Renal pelvis (tissue), 12 donors: ENCODE results near the gene MPPE1. TPM values are rescaled to one million over a fixed set of nuclear protein-coding genes. Genes with fewer than 3 reads are reported as not detected.
A peak's percentile ranks its signal among the peaks of the same experiment; 100 is the strongest.
"Not testable (repeated sequence)": the region's sequence is repeated elsewhere in the genome, so short reads cannot be mapped to it uniquely, and the experiment has no call there.

Source experiments
- DNase-seq: peaks from one replicate; pipeline ENCODE4 v3.0.0-alpha.2; 2013
- long read RNA-seq, 16 experiments: transcript quantifications; one replicate each; lab custom pipeline, GENCODE V29; 2026
- polyA plus RNA-seq, 3 donors: library from polyadenylated mRNA; unstranded; fragments of 120-200 nt; gene quantifications; one replicate each; pipeline ENCODE4 v1.2.1, GENCODE V29; 2013; ENCODE audit not compliant: insufficient read length in 3 of 3

MPPE1 gene, protein sequence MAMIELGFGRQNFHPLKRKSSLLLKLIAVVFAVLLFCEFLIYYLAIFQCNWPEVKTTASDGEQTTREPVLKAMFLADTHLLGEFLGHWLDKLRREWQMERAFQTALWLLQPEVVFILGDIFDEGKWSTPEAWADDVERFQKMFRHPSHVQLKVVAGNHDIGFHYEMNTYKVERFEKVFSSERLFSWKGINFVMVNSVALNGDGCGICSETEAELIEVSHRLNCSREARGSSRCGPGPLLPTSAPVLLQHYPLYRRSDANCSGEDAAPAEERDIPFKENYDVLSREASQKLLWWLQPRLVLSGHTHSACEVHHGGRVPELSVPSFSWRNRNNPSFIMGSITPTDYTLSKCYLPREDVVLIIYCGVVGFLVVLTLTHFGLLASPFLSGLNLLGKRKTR
- 10 to 100 TPM; 40.7 to 55.9 (median 50.9) TPM for polyA plus RNA-seq
- long read RNA-seq, donor 1, full-length matches to known transcripts: 6 of 6 reads
- long read RNA-seq, donor 1, partial matches to known transcripts: 0 of 6 reads
- long read RNA-seq, donor 1, other reads (novel, unspliced or antisense): 0 of 6 reads
- long read RNA-seq, donor 2, full-length matches to known transcripts: 6 of 6 reads
- long read RNA-seq, donor 2, partial matches to known transcripts: 0 of 6 reads
- long read RNA-seq, donor 2, other reads (novel, unspliced or antisense): 0 of 6 reads
- long read RNA-seq, donor 3, full-length matches to known transcripts: 6 of 6 reads
- long read RNA-seq, donor 3, partial matches to known transcripts: 0 of 6 reads
- long read RNA-seq, donor 3, other reads (novel, unspliced or antisense): 0 of 6 reads
- long read RNA-seq, donor 4, full-length matches to known transcripts: 9 of 9 reads
- long read RNA-seq, donor 4, partial matches to known transcripts: 0 of 9 reads
- long read RNA-seq, donor 4, other reads (novel, unspliced or antisense): 0 of 9 reads
- long read RNA-seq, donor 5, full-length matches to known transcripts: 4 of 4 reads
- long read RNA-seq, donor 5, partial matches to known transcripts: 0 of 4 reads
- long read RNA-seq, donor 5, other reads (novel, unspliced or antisense): 0 of 4 reads
- long read RNA-seq, donor 6, full-length matches to known transcripts: 5 of 5 reads
- long read RNA-seq, donor 6, partial matches to known transcripts: 0 of 5 reads
- long read RNA-seq, donor 6, other reads (novel, unspliced or antisense): 0 of 5 reads
- long read RNA-seq, donor 7, full-length matches to known transcripts: 6 of 6 reads
- long read RNA-seq, donor 7, partial matches to known transcripts: 0 of 6 reads
- long read RNA-seq, donor 7, other reads (novel, unspliced or antisense): 0 of 6 reads
- long read RNA-seq, donor 8, full-length matches to known transcripts: 5 of 5 reads
- long read RNA-seq, donor 8, partial matches to known transcripts: 0 of 5 reads
- long read RNA-seq, donor 8, other reads (novel, unspliced or antisense): 0 of 5 reads
- long read RNA-seq, donor 9, full-length matches to known transcripts: 7 of 7 reads
- long read RNA-seq, donor 9, partial matches to known transcripts: 0 of 7 reads
- long read RNA-seq, donor 9, other reads (novel, unspliced or antisense): 0 of 7 reads
- long read RNA-seq, donor 10, partial matches to known transcripts: 0 of 3 reads
- long read RNA-seq, donor 10, other reads (novel, unspliced or antisense): 0 of 3 reads
- long read RNA-seq, donor 11, full-length matches to known transcripts: 13 of 20 reads
- long read RNA-seq, donor 11, partial matches to known transcripts: 7 of 20 reads
- long read RNA-seq, donor 11, other reads (novel, unspliced or antisense): 0 of 20 reads
- long read RNA-seq, donor 12, full-length matches to known transcripts: 8 of 8 reads
- long read RNA-seq, donor 12, partial matches to known transcripts: 0 of 8 reads
- long read RNA-seq, donor 12, other reads (novel, unspliced or antisense): 0 of 8 reads
- long read RNA-seq, donor 13, full-length matches to known transcripts: 4 of 4 reads
- long read RNA-seq, donor 13, partial matches to known transcripts: 0 of 4 reads
- long read RNA-seq, donor 13, other reads (novel, unspliced or antisense): 0 of 4 reads
- long read RNA-seq, donor 14: 0 reads
- long read RNA-seq, donor 15: 0 reads
- long read RNA-seq, donor 16, partial matches to known transcripts: 0 of 4 reads
- long read RNA-seq, donor 16, other reads (novel, unspliced or antisense): 0 of 4 reads

DNA sequence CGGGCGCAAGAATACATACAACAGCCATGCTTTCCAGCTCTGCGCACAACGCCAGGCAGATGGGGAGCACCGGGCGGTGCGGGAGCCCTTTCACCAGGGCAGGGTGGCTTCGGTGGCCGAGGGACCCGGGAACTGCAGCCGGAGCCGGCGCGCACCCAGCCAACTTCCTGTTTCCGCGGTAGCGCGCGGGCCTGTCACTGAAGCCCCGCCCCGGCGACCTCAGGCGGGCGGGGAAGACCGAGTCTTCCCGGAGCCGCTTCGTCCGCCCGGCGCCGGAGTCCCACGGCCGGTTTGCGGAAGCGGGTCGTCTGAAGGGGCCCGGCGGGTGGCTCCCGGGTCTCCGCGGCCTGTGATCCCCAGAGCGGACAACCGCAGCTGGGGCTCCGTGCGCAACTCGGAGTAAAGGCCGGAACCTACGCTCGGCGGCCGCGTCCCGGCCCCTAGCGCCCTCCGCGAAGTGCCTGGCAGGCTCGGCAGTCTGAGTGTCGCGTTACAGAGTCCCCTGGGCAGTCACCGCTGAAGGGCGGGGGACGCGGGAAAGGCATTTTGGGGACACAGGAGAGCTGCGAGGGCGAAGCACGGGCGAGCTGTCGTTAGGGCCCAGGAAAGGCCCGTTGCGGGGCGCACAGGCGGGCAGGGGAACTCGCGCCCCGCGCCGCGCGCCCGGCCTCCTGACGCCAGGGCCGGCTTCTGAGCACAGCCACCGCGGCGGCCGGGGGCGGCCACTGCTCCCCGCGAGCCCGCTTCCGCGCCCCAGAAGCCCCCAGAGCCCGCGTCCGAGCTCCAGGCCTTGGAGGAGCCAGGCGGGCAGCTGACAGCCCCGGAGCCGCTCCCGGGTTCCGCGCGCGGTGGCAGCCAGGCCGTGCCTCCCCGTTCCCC lies at the start of gene MPPE1:
TSS of gene MPPE1 (minus strand) at position 136 of the 879 bp plus-strand sequence. CDS start 11,053 bp downstream, outside the sequence.
- peak; percentile 90 for DNase-seq

DNA sequence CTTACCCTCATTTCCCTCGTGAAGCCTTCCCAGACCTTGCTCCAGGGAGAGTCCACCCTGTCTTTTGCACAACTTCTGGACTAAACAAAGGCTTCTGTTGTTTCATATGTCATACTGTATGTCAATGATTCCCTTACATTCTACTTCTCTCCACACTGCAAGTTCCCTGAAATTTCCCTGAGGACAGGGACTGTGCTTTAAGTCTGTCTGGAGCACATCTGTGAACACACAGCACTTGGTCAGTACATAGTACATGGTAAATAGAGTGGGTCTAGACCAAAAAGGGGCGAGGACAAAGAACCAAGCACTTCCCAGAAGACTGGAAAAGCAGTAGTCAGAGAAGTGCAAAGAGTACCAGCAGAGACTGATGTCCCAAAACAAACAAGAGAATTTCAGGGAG lies 49.5 kb upstream of the MPPE1 start:
- DNase-seq: no peak

DNA sequence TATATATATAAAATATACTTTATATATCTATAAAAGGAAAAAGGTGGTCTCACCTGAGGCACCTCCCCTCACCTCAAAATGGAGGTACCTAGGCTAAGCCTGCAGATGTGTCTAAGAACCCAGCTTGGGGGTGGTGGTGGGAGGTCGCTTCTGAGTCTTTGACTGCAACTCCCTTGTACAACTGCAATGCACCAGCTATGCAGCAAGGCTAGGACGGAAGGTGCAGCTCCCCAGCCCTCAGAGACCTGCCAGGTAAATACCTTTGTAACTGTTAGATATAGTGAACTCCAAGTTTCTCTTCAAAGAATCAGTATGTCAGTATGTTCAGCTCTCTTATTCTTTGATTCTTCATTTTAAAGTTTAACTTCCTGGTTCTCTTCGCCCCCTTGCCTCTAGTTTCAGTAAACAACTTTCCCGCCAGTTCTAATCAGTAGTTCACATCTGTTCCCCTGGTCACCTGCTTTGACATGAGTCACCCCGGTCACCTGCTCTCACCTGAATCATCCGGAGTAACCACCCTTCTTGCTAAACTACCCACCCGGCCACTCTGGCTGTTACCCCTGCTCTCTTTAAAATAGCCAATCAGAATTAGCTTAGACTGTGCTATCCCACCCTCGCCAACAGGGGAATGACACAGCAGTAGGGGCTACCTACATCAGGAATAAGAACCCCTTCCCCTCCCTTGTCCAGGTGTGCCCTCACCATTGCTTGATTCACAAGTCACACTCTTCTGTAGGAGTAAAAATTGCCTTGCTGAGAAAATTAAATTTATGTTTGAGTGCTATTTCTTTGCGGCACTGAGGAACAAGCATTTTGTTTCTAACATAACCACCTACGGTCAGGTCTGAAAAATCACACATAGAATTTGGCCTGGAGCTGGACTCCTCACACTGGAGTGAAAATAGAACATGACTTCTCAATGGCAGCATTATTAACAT lies 48.5 kb upstream of the MPPE1 start:
- DNase-seq: no peak

DNA sequence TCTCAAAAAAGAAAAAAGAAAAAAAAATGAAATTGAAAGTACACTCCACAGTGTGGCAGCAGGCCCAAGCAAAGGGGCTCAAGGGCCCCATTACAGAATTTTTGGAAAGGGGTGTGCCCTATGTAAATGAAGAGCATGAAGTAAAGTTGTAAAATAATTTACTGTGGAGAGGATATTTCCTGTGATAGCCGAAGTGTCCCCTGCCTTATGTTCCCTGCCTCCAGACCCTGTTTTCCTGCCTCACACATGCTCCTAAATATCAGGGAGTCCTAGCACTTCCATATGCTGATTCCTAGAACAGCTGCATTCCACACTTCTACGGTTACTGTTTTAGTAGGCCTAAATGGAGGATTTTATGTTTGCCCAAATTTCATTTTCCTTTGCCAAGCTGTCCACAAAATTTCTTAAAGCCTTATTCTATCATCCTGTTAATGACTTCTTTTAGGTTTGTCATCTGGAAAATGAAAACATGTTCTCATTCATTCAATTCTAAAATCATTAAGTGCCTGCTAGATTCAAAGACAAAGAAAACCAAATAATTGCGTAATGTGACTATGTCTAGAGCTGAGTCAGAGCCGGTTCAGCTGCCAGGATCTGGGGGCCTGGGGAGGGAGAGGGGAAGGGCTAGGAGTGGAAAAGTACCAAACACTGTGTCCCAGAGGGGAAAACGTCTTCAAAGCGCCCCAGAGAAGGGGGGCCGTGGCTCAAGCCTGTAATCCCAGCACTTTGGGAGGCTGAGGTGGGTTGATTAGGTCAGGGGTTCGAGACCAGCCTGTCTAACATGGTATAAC lies 47.3 kb upstream of the MPPE1 start:
- DNase-seq: no peak

DNA sequence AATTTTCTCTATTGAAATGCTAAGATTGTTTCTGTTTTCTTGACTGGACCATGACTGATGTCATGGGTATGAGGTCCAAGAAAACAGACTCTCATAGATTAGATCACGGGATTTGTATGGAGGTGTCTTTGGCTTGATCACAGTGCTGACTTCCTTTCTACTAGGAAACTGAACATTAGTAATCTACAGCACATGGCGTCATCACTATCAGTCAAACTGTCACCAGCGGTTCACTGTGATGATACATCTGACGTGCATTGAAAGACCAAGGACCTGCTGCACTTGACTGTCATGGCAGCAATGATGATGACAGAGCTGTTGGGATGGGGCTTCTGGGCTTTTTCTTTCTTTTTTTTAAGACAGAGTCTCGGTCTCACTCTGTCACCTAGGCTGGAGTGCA lies 45.0 kb upstream of the MPPE1 start:
- DNase-seq: no peak

DNA sequence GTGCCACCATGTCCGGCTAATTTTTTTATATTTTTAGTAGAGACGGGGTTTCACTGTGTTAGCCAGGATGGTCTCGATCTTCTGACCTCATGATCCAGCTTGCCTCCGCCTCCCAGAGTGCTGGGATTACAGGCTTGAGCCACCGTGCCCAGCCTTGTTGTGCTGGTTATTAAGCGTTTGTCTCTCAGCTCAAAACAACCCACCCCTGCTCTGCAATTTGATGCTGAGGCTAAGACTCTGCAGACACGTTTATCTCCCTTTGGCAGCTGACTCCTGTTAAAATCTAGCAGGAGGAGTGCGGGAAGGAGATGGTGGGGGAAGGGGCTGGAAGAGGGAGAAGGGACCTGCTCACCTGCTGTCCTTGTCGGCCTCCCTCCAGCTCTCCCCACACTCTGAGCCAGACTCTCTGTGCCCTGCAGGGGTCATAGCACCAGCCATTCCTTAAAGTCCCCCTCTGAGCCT lies 43.3 kb upstream of the MPPE1 start:
- DNase-seq: no peak

DNA sequence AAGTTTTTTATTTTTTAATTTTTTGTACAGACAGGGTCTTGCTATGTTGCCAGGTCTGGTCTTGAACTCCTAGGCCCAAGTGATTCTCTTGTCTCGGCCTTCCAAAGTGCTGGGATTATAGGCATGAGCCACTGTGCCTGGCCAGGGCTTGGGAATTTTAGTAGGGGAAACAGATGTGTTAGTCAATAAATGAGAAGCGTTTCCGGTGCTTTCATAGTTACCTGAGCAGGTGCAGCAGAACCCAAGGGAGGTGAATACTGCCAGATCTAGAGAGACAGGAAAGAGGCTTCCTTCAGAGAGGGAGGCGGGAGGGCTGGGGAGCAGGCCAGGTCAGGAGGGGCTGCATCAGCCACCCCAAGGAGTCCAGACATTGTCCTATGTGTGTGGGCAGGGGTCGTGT lies 42.7 kb upstream of the MPPE1 start:
- no peak for DNase-seq

DNA sequence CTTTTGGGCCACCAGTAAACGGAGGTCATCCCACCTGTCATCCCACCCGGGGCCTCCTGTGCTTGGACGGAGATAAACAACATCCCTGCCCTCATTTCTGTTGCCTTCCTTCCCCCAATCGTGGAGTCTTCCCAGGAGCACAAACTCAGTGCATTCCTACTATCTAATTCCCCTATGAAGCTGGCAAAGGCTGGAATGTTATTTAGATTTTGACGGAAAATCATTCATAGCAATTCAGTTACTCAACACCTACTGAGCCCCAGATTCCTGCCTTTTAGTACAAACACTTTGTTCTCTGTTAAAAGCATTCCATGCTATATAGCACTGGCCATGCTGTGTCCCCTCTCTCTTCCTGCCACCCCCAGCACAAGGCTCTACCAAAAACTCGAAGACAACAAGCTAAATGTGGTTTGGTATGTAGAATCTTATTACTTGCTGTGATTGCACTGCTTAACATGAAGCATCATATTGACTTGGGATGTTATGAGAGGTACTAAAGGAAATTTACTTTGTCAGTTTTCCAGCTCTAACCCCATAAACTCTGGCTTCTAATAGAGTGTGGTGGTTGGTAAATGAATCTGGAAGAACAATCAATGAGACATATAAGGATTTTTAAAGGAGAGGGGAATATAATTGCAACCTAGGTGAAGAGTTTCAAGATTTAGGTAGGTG lies 40.9 kb upstream of the MPPE1 start:
- no peak for DNase-seq

DNA sequence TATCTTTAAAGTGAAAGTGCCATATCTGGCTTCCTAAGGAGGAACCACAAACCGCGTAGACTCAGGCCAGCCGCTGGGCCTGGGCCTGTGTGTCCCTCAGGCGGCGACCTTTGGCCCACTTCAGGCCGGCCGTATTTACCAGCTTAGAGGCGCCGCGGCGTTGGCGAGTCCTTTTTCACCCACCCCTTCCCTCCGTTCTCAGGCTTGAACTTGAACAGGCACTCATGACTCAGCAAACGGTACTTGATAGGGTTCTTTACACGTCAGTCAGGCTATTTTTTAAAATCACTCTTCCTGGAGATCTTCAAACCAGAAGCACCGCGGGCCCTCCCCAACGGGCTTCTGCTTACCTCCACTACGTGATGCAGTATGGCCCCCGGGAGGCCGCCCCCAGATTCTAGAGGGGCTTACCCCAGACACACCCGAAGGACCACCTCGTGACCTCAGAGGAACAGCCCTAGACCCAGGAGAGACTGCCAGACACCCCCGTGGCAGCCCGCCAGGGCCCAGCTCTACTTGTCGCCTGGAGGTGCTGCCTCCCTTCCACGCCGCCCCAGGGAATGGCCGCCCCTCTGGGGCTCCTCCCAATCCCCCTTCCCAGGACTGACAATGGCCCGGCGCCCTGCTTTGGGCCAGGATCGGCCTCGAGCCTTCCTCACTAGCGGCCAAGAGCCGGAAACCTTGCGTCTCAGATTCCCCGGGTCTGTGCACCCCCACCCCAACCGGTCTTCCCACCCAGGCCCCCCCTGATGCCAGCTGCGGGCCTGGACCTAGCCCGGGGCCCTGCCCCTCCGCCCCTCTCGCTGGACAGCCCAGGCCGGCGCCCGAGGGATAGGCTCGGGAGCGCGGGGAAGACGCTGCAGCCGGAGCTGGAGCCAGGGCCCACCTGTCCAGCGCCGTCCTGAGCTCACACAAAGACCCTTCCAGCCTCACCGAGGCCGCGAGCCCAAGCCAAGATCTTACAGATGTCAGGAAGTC lies 39.4 kb upstream of the MPPE1 start:
- DNase-seq: peak; percentile 81

DNA sequence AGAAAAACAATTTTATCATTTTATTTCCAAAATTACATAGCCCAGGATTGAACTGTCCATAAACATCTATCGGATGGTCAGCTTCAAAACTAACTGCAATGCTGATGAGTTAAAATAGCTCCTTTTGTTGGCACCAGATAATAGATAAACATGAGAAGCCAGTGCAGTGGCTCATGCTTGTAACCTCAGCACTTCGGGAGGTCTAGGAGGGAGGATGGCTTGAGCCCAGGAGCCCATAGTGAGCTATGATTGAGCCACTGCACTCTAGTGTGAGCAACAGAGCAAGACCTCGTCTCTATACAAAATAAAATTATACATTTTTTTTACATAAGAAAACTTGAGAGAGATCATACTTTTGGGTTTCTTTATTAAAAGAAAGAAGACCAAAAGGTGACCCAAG lies 38.6 kb upstream of the MPPE1 start:
- no peak for DNase-seq

DNA sequence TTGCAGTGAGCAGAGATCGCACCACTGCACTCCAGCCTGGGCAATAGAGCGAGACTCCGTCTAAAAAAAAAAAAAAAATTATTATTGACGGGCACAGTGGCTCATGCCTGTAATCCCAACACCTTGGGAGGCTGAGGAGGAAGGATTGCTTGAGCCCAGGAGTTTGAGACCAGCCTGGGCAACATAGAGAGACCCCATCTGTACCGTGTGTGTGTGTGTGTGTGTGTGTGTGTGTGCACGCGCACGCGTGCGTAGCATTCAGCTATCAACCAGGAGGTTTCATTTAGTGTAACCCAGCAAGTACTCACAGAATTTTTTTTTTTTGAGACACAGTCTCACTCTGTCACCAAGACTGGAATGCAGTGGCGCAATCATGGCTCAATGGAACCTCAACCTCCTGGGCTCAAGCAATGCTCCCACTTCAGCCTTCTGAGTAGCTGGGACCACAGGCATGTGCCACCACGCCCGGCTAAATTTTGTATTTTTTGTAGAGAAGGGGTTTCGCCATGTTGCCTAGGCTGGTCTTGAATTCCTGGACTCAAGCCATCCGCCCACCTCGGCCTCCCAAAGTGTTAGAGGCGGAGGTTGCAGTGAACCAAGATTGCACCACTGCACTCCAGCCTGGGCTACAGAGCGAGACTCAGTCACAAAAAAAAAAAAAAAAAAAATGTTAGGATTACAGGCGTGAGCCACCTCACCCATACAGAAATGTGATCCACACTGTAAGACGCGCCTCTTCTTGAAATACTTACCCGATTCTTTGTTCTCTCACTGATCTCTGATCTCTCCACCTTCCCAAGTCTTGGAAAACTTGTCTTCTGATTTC lies 37.9 kb upstream of the MPPE1 start:
- not testable (repeated sequence) for DNase-seq

DNA sequence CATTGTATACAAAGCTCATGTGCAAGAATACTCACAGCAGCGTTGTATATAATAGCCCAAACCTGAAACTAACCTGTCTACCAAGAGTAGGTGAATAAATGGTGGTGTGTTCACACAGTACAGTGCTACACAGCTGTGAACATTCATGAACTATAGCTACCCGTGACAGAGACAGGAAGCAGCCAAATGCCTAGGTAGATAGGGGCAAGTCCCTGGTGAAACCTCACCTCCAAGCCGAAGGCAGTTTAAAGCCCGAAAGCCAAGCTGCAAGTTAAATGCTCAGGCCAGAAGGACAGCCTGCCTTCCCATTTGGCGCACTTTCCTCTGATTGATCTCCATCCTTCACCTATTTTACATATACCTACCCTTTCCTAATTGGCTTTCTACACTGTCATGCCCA lies 36.7 kb upstream of the MPPE1 start:
- DNase-seq: no peak

DNA sequence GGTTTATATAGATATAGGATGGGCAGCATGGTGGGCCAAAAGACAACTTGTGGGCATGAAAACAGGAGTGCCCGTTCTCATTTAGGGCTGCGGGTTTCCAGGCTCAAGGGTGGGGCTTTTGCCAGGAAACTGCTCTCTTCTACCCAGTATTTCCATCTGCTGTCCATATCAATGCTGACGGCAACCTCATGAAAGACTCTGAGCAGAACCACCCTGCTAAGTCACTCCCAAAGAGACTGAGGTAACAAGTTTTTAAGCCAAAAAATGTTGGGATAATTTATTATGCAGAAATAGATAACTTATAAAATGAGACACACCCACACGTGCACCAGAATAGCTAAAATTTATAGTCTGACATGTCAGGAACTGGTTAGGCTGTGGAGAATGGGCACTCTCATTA lies 36.1 kb upstream of the MPPE1 start:
- no peak for DNase-seq

DNA sequence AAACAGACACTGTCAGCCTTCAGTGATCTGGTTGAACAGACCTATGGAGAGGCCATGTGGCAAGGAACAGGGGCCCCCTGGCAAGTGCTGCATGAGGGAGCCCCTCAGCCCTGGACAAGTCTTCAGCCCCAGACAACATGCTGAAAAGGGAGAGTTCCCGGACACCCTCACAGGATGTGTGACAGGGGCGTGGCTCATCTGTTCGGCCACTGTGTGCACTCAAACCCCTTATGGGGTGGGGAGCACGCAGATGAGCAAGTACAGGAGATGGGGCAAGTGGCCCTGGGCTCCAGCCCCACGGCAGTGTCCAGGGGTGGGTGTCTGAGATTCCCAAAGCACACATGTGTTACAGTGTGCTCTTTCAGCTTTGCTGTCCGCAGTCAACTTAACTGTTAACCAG lies 35.4 kb upstream of the MPPE1 start:
- DNase-seq: no peak
